Ovary (tissue), 3 donors: ENCODE results near the gene KLK15.

Experiments used
- POLR2A ChIP-seq: fragments of 450-650 bp; IDR thresholded peaks from one replicate; pipeline ENCODE4 v1.6.1; 2017; ENCODE audit warnings: antibody characterized with exemption, mild to moderate bottlenecking, moderate library complexity
- TF ChIP-seq, protein P1 (sequence below), 3 donors: fragments of 450-650 bp in 2 of 3; fragments of 200-600 bp in 1 of 3; IDR thresholded peaks; one replicate each; pipeline versions ENCODE4 v1.5.1 to v1.8.0; 2016 to 2022; ENCODE audit warnings: antibody characterized with exemption in 3 of 3, mild to moderate bottlenecking in 1 of 3
- donor health status: DM: no; HTN: no; CAD: no.

DNA sequence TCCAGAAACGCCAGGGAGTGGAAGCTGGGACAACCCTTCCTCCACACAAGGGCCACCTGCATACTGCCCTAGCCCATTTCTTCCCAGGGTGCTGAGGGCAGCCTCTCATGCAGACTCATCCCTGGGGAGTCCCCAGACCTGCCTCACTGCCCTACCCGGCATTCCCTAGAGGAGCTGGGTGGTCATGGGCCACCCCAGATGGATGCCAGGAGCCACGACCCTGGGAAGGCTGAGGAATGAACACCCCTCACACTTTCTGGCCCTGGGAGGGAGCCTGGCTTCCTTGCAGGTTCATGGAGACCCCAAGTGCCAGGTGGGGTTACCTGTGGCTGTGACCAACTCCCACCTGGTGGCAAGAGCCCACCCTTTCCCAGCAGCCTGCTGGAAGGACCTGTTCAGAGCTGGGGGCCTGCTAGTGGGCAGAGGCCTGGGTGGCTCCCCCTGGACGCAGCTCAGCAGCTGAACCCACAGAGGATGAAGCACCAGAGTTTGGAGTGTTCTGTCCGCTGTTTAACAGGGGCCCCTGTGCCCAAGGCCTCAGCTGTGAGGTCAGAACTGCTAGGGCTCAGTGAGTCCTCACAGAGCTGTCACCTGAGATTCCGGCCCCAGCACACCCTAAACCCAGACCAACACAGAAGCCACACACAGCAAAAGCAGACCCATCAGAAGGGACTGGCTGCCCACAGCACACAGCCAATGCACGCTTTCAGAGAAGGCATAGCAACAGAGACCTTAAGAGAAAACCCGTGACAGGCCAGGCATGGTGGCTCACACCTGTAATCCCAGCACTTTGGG, 36.5 kb downstream of the KLK15 start:
- TF ChIP-seq, protein P1, sequence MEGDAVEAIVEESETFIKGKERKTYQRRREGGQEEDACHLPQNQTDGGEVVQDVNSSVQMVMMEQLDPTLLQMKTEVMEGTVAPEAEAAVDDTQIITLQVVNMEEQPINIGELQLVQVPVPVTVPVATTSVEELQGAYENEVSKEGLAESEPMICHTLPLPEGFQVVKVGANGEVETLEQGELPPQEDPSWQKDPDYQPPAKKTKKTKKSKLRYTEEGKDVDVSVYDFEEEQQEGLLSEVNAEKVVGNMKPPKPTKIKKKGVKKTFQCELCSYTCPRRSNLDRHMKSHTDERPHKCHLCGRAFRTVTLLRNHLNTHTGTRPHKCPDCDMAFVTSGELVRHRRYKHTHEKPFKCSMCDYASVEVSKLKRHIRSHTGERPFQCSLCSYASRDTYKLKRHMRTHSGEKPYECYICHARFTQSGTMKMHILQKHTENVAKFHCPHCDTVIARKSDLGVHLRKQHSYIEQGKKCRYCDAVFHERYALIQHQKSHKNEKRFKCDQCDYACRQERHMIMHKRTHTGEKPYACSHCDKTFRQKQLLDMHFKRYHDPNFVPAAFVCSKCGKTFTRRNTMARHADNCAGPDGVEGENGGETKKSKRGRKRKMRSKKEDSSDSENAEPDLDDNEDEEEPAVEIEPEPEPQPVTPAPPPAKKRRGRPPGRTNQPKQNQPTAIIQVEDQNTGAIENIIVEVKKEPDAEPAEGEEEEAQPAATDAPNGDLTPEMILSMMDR (IDR thresholded peaks at IDR 0.05) = no peak
- TF ChIP-seq POLR2A = no peak
